PFSK-1 (cell line): ENCODE measurements around the gene RNF26.

Source experiments
- FOXP2 ChIP-seq: optimal IDR thresholded peaks from 2 replicates; pipeline ENCODE3; 2011; ENCODE audit warnings: borderline replicate concordance, control low read depth, inconsistent platforms; ENCODE audit not compliant: insufficient read depth; ENCODE audit errors: extremely low read length, extremely low read depth
- POLR2AphosphoS5 ChIP-seq: IDR thresholded peaks from 2 replicates; pipeline ENCODE4 v1.6.1; 2012; ENCODE audit warnings: low read depth, mild to moderate bottlenecking, control low read depth, low read length, moderate library complexity
- REST ChIP-seq, 2 experiments: IDR thresholded peaks; 2 replicates each; pipeline versions ENCODE4 v1.6.1 to v1.8.0; 2011 to 2012; ENCODE audit warnings: low read depth in 2 of 2, low read length in 2 of 2, control low read depth in 1 of 2, inconsistent platforms in 1 of 2, mild to moderate bottlenecking in 1 of 2, moderate library complexity in 1 of 2; ENCODE audit not compliant: insufficient read depth in 1 of 2
- SIN3A ChIP-seq: IDR thresholded peaks from 2 replicates; pipeline ENCODE4 v1.6.1; 2012; ENCODE audit warnings: mild to moderate bottlenecking, low read length, moderate library complexity, borderline replicate concordance; ENCODE audit not compliant: insufficient read depth
- TAF1 ChIP-seq: IDR thresholded peaks from 2 replicates; pipeline ENCODE4 v1.6.1; 2012; ENCODE audit warnings: low read length, control low read depth, borderline replicate concordance; ENCODE audit not compliant: insufficient read depth

The RNF26 gene

GRCh38 chr11:119317592-119318239 is 16.6 kb upstream of the RNF26 start:
- TF ChIP-seq FOXP2 (no peak), POLR2AphosphoS5 (no peak), SIN3A (no peak), REST (IDR thresholded peaks at IDR 0.05; ENCODE audit: insufficient read depth in 1 of 2, low read depth in 2 of 2, low read length in 2 of 2) (no peak), TAF1 (no peak)

GRCh38 chr11:119318240-119319135 is 15.8 kb upstream of the RNF26 start:
- TF ChIP-seq TAF1 (no peak), FOXP2 (no peak), SIN3A (no peak), REST (IDR thresholded peaks at IDR 0.05; ENCODE audit: insufficient read depth in 1 of 2, low read depth in 2 of 2, low read length in 2 of 2) (no peak), POLR2AphosphoS5 (no peak; the same call in 1 of the 2 replicates)

GRCh38 chr11:119319136-119319699 is 15.1 kb upstream of the RNF26 start:
- TF ChIP-seq TAF1: no peak
- TF ChIP-seq POLR2AphosphoS5: no peak
- TF ChIP-seq REST (IDR thresholded peaks at IDR 0.05; ENCODE audit: insufficient read depth in 1 of 2, low read depth in 2 of 2, low read length in 2 of 2): no peak
- TF ChIP-seq SIN3A: no peak
- no peak for TF ChIP-seq FOXP2

GRCh38 chr11:119319700-119320239 is 14.6 kb upstream of the RNF26 start:
- TF ChIP-seq TAF1 (no peak), FOXP2 (no peak), SIN3A (no peak), REST (IDR thresholded peaks at IDR 0.05; ENCODE audit: insufficient read depth in 1 of 2, low read depth in 2 of 2, low read length in 2 of 2) (no peak), POLR2AphosphoS5 (no peak)
